OCI-LY7 (cell line): ENCODE results near the gene SEZ6L2. TPM values are rescaled to one million over a fixed set of nuclear protein-coding genes. Genes with fewer than 3 reads are reported as not detected.
A peak's percentile ranks its signal among the peaks of the same experiment; 100 is the strongest.

Experiments used
- BruUV-seq: library from RNA; stranded (reverse); fragments of 400-500 nt; replicated peaks from 2 replicates; lab custom pipeline; 2021; lab: Mats Ljungman, UMichigan
- CTCF ChIA-PET: fragments of 300-600 bp; sonication (Branson Sonifier 250); formaldehyde crosslinking; loops from one replicate; lab custom pipeline; 2022; ENCODE audit warnings: antibody characterized with exemption; ENCODE audit not compliant: unreplicated experiment; lab: Charles Lee
- POLR2A ChIA-PET: fragments of 300-600 bp; sonication (Branson Sonifier 250); formaldehyde crosslinking; loops from one replicate; lab custom pipeline; 2022; ENCODE audit warnings: antibody characterized with exemption; lab: Charles Lee
- DNase-seq: peaks from one replicate; pipeline ENCODE4 v3.0.0-alpha.2; 2015; ENCODE audit warnings: low spot score
- H2AFZ ChIP-seq: fragments of 200-600 bp; sonication (generic), shearing (Covaris generic); 2 replicates; pipeline ENCODE4 v1.6.1; 2014; ENCODE audit warnings: mild to moderate bottlenecking, antibody characterized with exemption, low read length, moderate library complexity
- H3K27ac ChIP-seq: fragments of 200-600 bp; sonication (generic); 2 replicates; pipeline ENCODE4 v1.5.1; 2014; ENCODE audit warnings: mixed run types, low read depth, mild to moderate bottlenecking, moderate library complexity, low read length, inconsistent platforms; ENCODE audit not compliant: poor library complexity, severe bottlenecking
- H3K36me3 ChIP-seq: fragments of 200-600 bp; sonication (generic); 2 replicates; pipeline ENCODE4 v1.6.1; 2014; ENCODE audit warnings: mild to moderate bottlenecking, antibody characterized with exemption, low read length, moderate library complexity, mixed read lengths; ENCODE audit not compliant: insufficient read depth
- H3K4me1 ChIP-seq: fragments of 200-600 bp; sonication (generic); 2 replicates; pipeline ENCODE4 v1.5.1; 2014; ENCODE audit warnings: mild to moderate bottlenecking, low read length; ENCODE audit not compliant: insufficient read depth, poor library complexity, severe bottlenecking
- H3K4me2 ChIP-seq: fragments of 200-600 bp; sonication (generic); 2 replicates; pipeline ENCODE4 v1.6.1; 2014; ENCODE audit warnings: mild to moderate bottlenecking, low read length
- H3K4me3 ChIP-seq: fragments of 200-600 bp; sonication (generic); 2 replicates; pipeline ENCODE4 v1.5.1; 2014; ENCODE audit warnings: mild to moderate bottlenecking, low read depth, low read length; ENCODE audit not compliant: poor library complexity, severe bottlenecking
- H3K79me2 ChIP-seq: fragments of 200-600 bp; sonication (generic); 2 replicates; pipeline ENCODE4 v1.6.1; 2016; ENCODE audit warnings: low read depth, mild to moderate bottlenecking, low read length, moderate library complexity, mixed read lengths; ENCODE audit not compliant: insufficient read depth
- H3K9me2 ChIP-seq: fragments of 200-600 bp; sonication (generic); 2 replicates; pipeline ENCODE4 v1.6.1; 2016; ENCODE audit warnings: mild to moderate bottlenecking, low read length, mixed read lengths; ENCODE audit not compliant: insufficient read depth
- H3K9me3 ChIP-seq: fragments of 200-600 bp; sonication (generic); 2 replicates; pipeline ENCODE4 v1.6.1; 2014; ENCODE audit warnings: mild to moderate bottlenecking, mixed run types, low read length, mixed read lengths
- H4K20me1 ChIP-seq: fragments of 200-600 bp; sonication (generic); 2 replicates; pipeline ENCODE4 v1.6.1; 2014; ENCODE audit warnings: mild to moderate bottlenecking, antibody characterized with exemption, low read length, moderate library complexity, mixed read lengths; ENCODE audit not compliant: insufficient read depth
- CTCF ChIP-seq: fragments of 200-600 bp; sonication (generic); conservative IDR thresholded peaks from 2 replicates; pipeline ENCODE4 v1.5.1; 2014; ENCODE audit warnings: mild to moderate bottlenecking, antibody characterized with exemption, low read length, moderate library complexity, mixed read lengths
- EZH2phosphoT487 ChIP-seq: fragments of 200-600 bp; sonication (generic); IDR thresholded peaks from 2 replicates; pipeline ENCODE4 v1.6.1; 2018; ENCODE audit warnings: low read depth, borderline replicate concordance, mild to moderate bottlenecking, mixed run types, antibody characterized with exemption, low read length, moderate library complexity, mixed read lengths
- intact Hi-C: fragments of 100-400 bp; cut with micrococcal nuclease; formaldehyde crosslinking; loops from one replicate; pipeline ENCODE4 v1.10.0; 2022; ENCODE audit not compliant: unreplicated experiment
- total RNA-seq, 2 experiments: library from RNA; depleted of rRNA in 1 of 2; stranded (reverse); fragments of >200 nt in 1 of 2; shearing (Covaris generic) in 1 of 2; gene quantifications; 2 replicates each; pipeline ENCODE4 v1.2.3, GENCODE V29; 2014 to 2022

SEZ6L2 gene
- total RNA-seq, 2 experiments from 2014 or later = 0.98 to 1.0 TPM

- H3K79me2 ChIP-seq = peaks cover 15% of the 10 kb centered on the region; the same call in 1 of the 2 replicates
- H3K27ac ChIP-seq = peak within 1 kb of the TSS; percentile 32
- POLR2A ChIA-PET = interaction anchor here (0.6 to 2.8 kb wide), 16 partner anchors 9 to 247 kb away, joined by 3 to 17 read pairs (median 4); partner anchors contain the start of genes HIRIP3, QPRT, TAOK2 and TMEM219
- peaks cover 16% of the 10 kb centered on the region; the same call in 1 of the 2 replicates for H3K36me3 ChIP-seq
- H3K9me2 ChIP-seq = no peaks in the 10 kb centered on the region
- peak; percentile 87 for DNase-seq
- H4K20me1 ChIP-seq = peaks cover 6% of the 10 kb centered on the region; the same call in 1 of the 2 replicates
- intact Hi-C loops = loop anchor here (1.0 to 2.0 kb wide), 3 partner anchors 29 to 71 kb away; partner anchors contain the start of genes INO80E and TAOK2
- H2AFZ ChIP-seq = peak within 1 kb of the TSS; percentile 59; the same call in 1 of the 2 replicates
- no peak for TF ChIP-seq EZH2phosphoT487
- TF ChIP-seq CTCF = no peak
- peak within 1 kb of the TSS; percentile 96 for H3K4me2 ChIP-seq
- BruUV-seq = no TSS peak
- H3K4me3 ChIP-seq = peak within 1 kb of the TSS; percentile 91
- CTCF ChIA-PET = interaction anchor here (0.7 kb wide), 1 partner anchor 197 kb away, joined by 7 read pairs; the partner anchor contains the start of gene MAPK3
- H3K4me1 ChIP-seq = peaks cover 25% of the 10 kb centered on the region
- no peaks in the 10 kb centered on the region for H3K9me3 ChIP-seq
These were observed 26.7 kb upstream of the SEZ6L2 start, which contains the start of gene KCTD13 for GRCh38 chr16:29925781-29926710. TSS of gene KCTD13 (minus strand) at chr16:29926226. CDS start at chr16:29926033, 193 bp downstream.

- POLR2A ChIA-PET = interaction anchor here (0.7 to 2.8 kb wide), 9 partner anchors 8 to 80 kb away, joined by 3 to 17 read pairs (median 7); partner anchors contain the start of genes HIRIP3, TAOK2 and TMEM219
- intact Hi-C loops = no loop called here
These were observed 25.9 kb upstream of the SEZ6L2 start for GRCh38 chr16:29925105-29925756.

More at GRCh38 chr16:29925105-29925756, 25.9 kb upstream of the SEZ6L2 start:
- no peak for DNase-seq
- no peak overlapping the region for H3K27ac ChIP-seq
- H3K9me3 ChIP-seq = no peaks in the 10 kb centered on the region
- peaks cover 15% of the 10 kb centered on the region; the same call in 1 of the 2 replicates for H3K79me2 ChIP-seq
- CTCF ChIA-PET = no interaction called here
- H3K36me3 ChIP-seq = peaks cover 25% of the 10 kb centered on the region; the same call in 1 of the 2 replicates
- H3K4me1 ChIP-seq = peaks cover 25% of the 10 kb centered on the region
- H3K4me2 ChIP-seq = peak overlapping the region; percentile 96
- peaks cover 13% of the 10 kb centered on the region; the same call in 1 of the 2 replicates for H4K20me1 ChIP-seq
- no peaks in the 10 kb centered on the region for H3K9me2 ChIP-seq
- peak overlapping the region; percentile 91 for H3K4me3 ChIP-seq
- no peak for TF ChIP-seq EZH2phosphoT487
- no peak for TF ChIP-seq CTCF
- H2AFZ ChIP-seq = peak overlapping the region; percentile 59; the same call in 1 of the 2 replicates
- no TSS peak for BruUV-seq
